Measurements from ENCODE around the gene C2orf81.
"Not testable (repeated sequence)": the region's sequence is repeated elsewhere in the genome, so short reads cannot be mapped to it uniquely, and the experiment has no call there.

Gene C2orf81

DNA sequence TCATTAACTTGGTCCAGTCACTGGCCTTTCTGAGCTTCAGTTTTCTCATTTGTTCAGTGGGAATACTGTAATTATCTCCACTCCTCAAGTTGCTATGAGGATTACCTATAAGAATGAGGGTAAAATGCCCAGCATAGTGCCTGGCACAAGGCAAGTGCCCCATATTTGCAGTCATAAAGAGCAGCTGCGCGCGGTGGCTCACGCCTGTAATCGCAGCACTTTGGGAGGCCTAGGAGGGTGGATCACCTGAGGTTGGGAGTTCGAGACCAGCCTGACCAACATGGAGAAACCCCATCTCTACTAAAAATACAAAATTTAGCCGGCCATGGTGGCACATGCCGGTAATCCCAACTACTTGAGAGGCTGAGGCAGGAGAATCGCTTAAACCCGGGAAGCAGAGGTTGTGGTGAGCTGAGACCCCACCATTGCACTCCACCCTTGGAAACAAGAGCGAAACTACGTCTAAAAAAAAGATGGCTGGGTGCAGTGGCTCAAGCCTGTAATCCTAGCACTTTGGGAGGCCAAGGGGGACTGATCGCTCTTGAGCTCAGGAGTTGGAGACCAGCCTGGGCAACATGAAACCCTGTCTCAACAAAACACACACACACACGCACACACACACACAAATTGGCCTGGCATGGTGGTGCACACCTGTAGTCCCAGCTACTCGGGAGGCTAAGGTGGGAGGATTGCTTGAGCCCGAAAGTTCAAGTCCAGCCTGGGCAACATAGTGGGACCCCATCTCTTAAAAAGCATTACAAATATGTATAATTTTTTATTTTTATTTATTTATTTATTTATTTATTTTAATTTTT is 21.3 kb upstream of the C2orf81 start:
- not testable (repeated sequence) for FAIRE-seq

- peak; percentile 3 for FAIRE-seq
These were observed 20.5 kb upstream of the C2orf81 start, which contains the start of gene RTKN for GRCh38 chr2:74441690-74442482. RTKN (minus strand) TSS chr2:74441937; CDS start chr2:74441816, 121 bp downstream.

DNA sequence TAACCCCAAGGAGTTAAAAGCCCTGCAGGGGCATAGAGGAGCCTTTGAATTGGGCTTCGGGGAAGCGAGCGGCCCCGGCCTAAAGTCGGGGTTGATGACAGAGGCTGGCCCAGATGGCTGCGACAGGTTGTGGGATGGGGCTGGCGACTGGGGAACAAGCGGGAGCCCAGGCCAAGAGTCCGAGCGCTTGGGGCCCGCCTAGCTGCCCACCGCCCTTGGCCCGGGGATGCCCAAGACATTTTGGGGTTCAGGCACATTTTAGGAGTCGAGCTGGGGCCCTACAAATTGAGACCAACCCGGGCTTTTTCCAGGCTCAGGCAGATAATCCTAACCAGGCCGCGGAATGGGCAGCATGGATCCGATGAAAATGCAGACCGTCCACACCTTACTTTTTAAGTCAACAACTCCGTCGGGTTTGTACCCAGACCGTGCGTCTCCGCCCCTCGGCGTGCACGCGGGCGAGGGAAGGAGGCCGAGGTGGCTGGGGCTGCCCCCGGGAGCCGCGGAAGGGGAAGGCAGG is 19.8 kb upstream of the C2orf81 start:
- FAIRE-seq, result no peak

DNA sequence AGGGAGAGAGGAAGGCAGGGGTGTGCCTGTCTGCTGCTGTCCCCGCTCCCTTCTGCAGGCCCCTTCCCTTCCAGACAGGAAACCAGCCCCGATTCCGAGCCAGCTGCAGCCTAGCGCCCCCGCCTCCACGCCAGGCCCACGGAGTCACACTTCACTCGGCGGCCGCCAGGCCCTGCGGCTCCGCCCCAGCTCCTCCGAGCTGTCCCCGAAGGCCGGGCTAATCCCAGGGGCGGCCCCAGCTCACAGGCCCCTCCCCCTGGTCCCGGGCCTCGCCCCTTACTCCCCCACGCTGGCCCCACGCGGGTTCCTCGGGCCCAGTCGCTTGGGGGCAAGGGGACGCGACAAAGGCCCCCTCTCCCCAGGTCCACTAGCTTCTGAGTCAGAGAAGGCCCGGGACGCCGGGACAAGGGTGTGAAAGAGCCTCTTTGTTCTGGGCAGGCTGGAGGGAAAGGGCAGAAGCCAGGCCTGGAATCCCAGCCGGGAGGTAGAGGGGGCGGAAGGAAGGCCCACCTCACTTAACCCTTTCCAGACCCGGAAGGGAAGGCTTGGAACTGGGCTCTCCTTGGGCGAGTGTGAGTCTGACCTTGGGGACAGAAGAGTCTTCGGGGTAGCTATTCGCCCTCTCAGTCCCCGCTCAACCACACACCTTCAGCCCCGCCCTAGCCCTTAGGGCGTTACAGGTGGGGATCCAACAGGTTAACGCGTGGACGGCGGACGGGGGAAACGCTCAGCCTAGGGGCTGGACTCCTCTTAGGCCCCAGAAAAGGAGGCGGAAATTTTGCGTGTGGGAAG is 19.2 kb upstream of the C2orf81 start:
- FAIRE-seq, result peak; percentile 85

DNA sequence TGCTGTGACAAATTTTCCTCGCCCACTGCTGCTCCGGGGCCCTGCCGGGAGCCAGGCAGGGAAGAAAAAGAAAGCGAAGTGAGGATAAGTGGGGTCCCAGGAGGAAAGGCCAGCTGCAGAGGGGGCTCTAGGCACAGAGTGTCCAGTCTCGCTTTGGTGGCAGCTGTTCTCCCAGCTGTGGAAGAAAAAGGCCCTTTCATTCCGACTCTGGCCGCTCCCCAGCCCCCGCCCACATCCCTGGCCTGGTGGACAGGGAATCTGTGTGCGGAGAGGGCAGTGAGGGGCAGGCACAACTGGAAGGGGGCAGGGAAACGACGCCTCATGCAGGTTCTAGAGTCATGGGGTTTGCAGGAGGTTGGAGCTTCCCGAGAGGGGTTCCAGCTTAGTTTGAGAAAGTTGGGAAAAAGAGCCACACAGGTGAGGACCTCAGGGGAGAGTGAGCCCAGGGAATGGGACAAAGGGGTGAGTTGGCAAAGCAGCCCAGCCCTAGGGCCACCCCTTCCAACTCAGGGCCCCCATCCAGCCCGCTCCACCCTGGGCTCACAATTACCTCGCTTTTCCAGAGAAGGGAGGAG is 18.5 kb upstream of the C2orf81 start:
- no peak for FAIRE-seq

GRCh38 chr2:74439373-74439772 is 18.0 kb upstream of the C2orf81 start:
- no peak for FAIRE-seq

DNA sequence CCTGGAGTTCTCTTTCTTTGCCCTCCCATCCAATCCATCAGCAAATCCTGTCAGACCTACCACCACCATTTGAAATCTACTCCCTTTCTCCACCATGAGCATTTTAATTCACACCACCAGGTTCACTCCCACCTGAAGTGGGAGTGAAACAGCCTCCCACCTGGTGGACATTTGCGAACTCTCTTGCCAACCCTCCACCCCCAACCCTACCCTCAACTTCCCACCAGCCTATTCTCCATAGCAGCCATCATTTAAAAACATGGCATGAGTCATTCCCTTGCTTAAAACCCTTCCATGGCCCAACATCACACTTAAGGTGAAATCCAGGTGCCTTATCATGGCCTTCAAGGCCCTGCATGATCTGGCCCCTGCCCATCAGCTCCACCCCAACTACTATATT is 16.8 kb upstream of the C2orf81 start:
- FAIRE-seq, result no peak

DNA sequence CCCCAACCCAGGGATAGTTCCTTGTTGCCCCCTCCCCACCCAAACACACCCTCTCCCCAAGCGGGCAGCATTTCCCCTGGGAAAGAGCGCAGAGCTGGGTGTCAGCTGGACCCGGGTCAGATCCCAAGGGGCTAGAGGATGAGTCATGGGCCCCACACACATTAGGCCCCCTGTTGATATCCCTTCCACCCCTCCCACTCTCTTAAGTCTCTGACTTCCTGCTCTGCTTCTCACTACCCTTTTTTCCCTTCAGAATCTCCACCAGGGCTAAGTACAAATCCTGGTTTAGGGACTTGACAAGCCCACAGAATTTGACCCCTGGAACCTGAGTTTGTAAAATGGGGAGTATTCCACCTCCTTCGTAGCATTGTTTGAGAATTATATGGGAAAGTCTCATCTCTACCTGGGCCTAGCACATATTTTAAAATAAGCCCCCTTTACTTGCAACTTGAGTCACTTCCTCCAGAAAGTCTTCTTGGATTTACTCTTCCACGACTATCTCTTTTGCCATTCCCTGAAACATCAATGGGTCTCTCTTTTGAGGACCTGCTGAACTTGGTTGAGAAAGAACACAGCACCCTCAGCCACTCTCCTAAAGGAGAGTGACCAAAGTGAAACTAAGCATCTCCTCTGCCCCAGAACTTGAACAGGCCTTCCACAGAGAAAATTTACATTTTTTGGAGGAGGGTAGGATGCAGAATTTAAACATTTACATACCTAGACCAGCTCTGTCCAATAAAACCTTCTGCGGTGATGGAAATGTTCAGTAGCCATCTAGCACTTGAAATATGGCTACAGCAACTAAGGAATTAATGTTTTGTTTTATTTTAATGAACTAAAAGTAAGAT is 15.7 kb upstream of the C2orf81 start:
- FAIRE-seq, result no peak

DNA sequence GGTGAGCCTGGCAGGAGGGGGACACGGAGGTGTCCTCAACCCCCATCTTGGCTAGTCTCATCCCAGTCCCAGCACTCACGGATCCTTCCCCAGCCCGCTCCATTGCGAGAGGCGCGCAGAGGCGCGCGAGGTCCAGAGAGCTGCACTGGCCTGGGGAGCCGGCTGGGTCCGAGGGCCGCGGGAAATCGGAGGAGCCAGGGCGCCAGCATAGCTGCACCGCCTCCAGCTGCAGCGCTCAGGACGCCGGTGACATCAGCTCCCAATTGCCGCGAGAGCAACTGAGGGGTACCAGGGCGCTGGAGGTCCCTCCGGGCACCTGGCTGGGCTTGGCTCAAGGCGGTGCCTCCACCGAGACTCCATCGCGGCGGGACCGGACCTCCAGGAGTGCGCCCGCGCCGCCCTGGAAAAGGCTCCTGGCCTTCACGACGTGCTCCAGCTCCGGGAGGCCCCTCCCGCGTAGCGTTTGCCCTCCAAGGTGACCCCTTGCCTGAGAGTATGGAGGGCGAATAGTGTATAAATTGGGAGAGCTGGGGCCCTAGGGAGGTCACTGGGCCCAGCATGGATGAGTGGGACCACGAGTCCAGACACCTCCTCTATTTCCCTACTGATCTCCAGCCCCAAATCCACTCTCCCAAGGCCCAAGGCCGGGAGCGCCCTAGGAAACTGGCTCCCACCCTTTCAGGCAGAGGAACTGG is 14.8 kb upstream of the C2orf81 start:
- no peak for FAIRE-seq

DNA sequence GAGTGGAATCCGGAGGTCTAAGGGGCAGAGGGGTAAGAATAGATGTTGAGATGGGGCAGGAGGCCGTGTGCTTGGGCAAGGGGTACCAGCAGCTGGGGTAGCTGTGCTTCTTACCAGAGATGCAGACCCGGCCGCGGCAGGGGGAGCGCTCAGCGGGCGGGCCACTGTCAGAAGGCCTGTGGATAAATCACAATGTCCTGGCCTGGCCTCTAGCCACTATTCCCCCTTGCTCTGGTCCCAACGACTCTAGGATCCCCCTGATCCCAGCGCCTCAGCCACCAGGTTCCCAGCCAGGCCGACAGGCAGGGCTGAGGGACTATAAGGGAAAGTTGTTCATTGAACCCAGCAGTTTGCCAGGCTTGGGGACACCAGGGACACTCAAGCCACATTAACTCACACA is 9.1 kb upstream of the C2orf81 start:
- FAIRE-seq, result no peak

- FAIRE-seq, result no peak
These were observed 8.3 kb upstream of the C2orf81 start for GRCh38 chr2:74429487-74430451.

GRCh38 chr2:74428675-74429074 is 7.3 kb upstream of the C2orf81 start:
- no peak for FAIRE-seq

DNA sequence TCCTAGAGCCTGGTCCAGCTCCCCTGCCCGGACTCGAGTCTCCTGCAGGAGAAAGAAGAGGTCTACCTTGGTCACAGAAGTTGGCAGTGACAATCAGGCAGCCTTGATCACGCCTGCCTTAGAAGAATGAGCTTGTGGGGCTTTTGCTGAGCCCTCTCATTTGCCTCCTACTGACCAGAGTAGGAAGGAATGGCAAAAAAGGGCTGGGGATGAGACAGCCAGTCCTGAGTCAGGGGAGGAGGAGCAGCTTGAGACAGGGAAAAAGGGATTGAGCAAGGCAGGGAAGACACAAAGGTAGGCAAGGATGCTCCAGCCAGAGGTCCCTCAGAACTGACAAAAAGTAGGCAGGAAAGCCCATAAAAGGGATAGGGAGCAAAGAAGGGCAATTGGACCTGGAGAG is 6.1 kb upstream of the C2orf81 start:
- no peak for FAIRE-seq

DNA sequence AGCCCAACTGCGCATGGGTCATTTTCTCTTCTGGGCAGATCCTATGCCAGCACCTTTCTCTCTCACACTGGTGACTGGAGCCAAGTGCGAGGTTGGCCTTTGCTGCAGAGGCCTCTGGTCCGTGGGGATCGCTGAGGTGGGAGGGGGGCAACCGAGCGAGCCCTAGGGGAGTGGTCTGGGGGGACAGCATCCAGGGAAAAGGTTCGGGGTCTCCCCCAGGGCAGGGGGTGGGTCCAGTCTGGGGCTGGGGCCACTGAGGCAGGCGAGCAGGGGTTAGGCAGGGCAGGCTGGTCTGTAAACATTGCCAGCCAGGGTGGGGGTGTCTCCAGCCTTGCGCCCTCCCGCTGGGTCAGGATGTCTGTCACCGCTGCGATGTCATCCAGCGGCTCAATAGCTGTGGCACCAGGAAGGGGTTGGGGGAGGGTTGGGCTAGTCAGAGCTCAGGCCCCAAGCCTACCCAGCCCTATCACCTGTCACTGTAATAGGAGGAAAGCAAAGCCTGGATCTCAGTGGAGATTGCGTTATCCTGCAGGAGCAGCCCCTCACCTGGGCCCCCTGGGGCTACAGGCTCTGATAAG is 4.9 kb upstream of the C2orf81 start:
- no peak for FAIRE-seq

DNA sequence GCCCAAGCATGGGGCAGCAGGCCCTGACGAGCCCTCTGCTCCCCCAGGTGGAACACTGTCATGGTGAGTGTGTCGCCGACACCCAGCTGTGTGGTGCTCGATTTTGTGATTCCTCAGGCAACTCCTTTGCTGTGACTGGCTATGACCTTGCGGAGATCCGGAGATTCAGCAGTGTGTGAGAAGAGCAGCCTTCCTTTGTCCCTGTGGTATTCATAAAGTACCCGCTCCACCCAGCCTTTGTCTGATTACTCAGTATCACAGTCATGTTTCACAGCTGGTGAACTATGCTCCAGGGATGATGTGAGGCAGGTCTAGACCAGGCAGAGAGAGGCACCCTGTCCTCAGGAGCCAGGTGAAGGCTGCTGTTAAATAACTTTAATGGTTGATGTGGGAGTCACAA is 4.1 kb upstream of the C2orf81 start:
- no peak for FAIRE-seq

DNA sequence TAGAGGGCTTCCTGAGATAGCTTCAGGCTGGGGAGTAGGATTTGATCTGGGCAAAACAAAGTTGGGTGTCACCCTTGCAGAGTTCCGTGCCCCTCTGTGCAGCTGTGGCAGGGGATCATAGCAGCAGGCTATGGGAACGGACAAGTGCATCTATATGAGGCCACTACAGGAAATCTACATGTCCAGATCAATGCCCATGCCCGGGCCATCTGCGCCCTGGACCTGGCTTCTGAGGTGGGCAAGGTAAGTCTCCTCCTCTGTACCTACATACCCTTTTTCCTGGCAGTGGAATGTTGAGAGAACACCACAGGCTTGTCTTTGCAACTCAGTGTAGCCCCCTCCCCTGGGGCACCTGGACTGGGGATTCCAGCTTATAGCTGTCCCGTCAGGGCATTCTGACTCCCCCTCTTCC is 3.6 kb upstream of the C2orf81 start:
- no peak for FAIRE-seq

DNA sequence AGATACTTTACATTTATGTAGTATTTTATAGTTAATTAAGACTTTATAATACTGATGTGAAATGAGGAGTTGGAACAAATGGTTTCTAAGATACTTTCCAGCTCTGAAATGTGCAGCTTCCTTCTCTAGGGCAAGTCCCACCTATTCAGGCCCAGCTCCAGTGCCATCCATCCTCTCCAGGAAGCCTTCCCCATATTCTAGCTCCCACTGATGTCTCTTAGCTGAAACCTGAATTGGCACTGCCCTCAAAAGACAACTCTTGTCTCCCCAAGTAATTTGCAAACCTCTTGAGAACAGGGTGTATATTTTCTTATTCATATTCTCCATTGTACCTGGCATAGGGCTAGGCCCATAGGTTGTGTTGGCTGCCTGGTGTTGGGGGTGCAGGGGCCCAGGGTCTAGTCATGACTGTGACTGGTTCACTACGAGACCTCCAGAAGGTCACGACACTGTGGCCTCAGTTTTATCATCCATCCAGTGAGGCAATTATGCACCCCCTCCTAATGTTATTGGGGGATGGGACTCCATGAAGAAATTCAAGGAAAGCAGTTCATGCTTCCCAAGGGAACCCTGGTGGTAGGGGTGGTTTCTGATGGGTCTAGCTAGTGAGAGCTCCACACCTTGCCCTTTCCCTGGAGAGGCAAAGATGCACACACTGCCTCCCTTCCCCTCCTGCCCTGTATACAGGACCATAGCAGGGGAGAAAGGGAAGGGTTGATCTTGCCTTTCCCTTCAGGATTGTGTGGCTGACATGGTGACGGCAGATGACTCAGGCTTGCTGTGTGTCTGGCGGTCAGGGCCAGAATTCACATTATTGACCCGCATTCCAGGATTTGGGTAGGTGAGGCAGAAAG is 2.9 kb upstream of the C2orf81 start:
- no peak for FAIRE-seq
